H1 (cell line): ENCODE data around the gene UBC.

Experiments used
- BCL11A ChIP-seq, 2 experiments: IDR thresholded peaks; one replicate each; pipeline ENCODE4 v1.6.1; 2011; ENCODE audit warnings: low read depth in 2 of 2, low read length in 2 of 2, mild to moderate bottlenecking in 2 of 2
- EZH2 ChIP-seq: fragments of 200-600 bp; sonication (generic); IDR thresholded peaks from 2 replicates; pipeline ENCODE4 v1.7.1; 2012; ENCODE audit warnings: low read depth, mild to moderate bottlenecking, moderate library complexity, low read length, inconsistent platforms; ENCODE audit not compliant: severe bottlenecking
- GABPA ChIP-seq: IDR thresholded peaks from 2 replicates; pipeline ENCODE4 v1.6.1; 2011; ENCODE audit warnings: mild to moderate bottlenecking, low read length, moderate library complexity, borderline replicate concordance; ENCODE audit not compliant: insufficient read depth
- HDAC2 ChIP-seq, 2 experiments: fragments of 300-600 bp in 1 of 2; sonication (generic) in 1 of 2; IDR thresholded peaks; 2 replicates each; pipeline ENCODE4 v1.6.1; 2011 to 2012; ENCODE audit warnings: low read depth in 2 of 2, low read length in 2 of 2, mild to moderate bottlenecking in 2 of 2, moderate library complexity in 2 of 2, borderline replicate concordance in 1 of 2, inconsistent platforms in 1 of 2
- POLR2A ChIP-seq, 2 experiments: IDR thresholded peaks; 1 replicate in 1 of 2; 2 replicates in 1 of 2; pipeline ENCODE4 v1.6.1; 2011; ENCODE audit warnings: low read depth in 2 of 2, low read length in 2 of 2, mild to moderate bottlenecking in 2 of 2; ENCODE audit errors: control extremely low read depth in 1 of 2
- POLR2AphosphoS5 ChIP-seq: IDR thresholded peaks from 2 replicates; pipeline ENCODE4 v1.6.1; 2011; ENCODE audit warnings: low read depth, low read length
- RAD21 ChIP-seq, 2 experiments: IDR thresholded peaks in 1 of 2; conservative IDR thresholded peaks in 1 of 2; 2 replicates each; pipeline ENCODE4 v1.6.1; 2011; ENCODE audit warnings: low read depth in 2 of 2, low read length in 2 of 2, improper control_type of control experiment in 1 of 2, inconsistent platforms in 1 of 2, mild to moderate bottlenecking in 1 of 2, moderate library complexity in 1 of 2
- SIN3A ChIP-seq, 2 experiments: IDR thresholded peaks in 1 of 2; conservative IDR thresholded peaks in 1 of 2; 2 replicates each; pipeline ENCODE4 v1.6.1; 2011 to 2012; ENCODE audit warnings: low read length in 2 of 2, improper control_type of control experiment in 1 of 2, low read depth in 1 of 2, mild to moderate bottlenecking in 1 of 2
- YY1 ChIP-seq: IDR thresholded peaks from 2 replicates; pipeline ENCODE4 v1.6.1; 2011; ENCODE audit warnings: low read depth, mild to moderate bottlenecking, low read length
- TF ChIP-seq, protein P1 (sequence below): IDR thresholded peaks from 2 replicates; pipeline ENCODE4 v1.6.1; 2012; ENCODE audit warnings: low read length, inconsistent platforms
- TF ChIP-seq, protein P2 (sequence below), 3 experiments: IDR thresholded peaks; 1 replicate in 2 of 3; 2 replicates in 1 of 3; pipeline versions ENCODE4 v1.5.1 to v1.6.1; 2011; ENCODE audit warnings: low read length in 3 of 3, mild to moderate bottlenecking in 3 of 3, inconsistent platforms in 2 of 3, low read depth in 1 of 3, moderate library complexity in 1 of 3; ENCODE audit not compliant: insufficient read depth in 1 of 3; ENCODE audit errors: control extremely low read depth in 1 of 3
- TF ChIP-seq, protein P3 (sequence below): IDR thresholded peaks from 2 replicates; pipeline ENCODE4 v1.6.1; 2012; ENCODE audit warnings: inconsistent platforms
- TF ChIP-seq, protein P4 (sequence below): IDR thresholded peaks from 2 replicates; pipeline ENCODE4 v1.6.1; 2011; ENCODE audit warnings: low read depth, mild to moderate bottlenecking, low read length; ENCODE audit not compliant: insufficient read depth

DNA sequence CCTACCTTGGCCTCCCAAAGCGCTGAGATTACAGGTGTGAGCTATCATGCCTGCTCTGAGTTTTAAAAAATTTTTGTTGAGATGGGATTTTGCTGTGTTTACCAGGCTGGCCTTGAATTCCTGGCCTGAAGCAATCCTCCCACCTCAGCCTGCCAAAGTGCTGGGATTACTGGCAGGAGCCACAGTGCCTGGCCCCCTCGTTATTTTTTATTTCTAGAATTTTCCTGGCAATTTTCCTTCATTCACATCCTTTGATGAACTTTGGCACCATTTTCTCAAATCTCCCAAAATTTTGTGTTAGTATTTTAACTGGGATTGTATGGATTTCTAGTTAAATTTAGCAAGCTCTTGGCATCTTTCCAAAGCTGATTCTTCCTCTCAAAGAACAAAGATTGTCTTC lies 26.2 kb downstream of the UBC start:
- TF ChIP-seq, protein P1, sequence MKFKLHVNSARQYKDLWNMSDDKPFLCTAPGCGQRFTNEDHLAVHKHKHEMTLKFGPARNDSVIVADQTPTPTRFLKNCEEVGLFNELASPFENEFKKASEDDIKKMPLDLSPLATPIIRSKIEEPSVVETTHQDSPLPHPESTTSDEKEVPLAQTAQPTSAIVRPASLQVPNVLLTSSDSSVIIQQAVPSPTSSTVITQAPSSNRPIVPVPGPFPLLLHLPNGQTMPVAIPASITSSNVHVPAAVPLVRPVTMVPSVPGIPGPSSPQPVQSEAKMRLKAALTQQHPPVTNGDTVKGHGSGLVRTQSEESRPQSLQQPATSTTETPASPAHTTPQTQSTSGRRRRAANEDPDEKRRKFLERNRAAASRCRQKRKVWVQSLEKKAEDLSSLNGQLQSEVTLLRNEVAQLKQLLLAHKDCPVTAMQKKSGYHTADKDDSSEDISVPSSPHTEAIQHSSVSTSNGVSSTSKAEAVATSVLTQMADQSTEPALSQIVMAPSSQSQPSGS = no peak
- TF ChIP-seq POLR2A (IDR thresholded peaks at IDR 0.05; ENCODE audit: control extremely low read depth in 1 of 2, low read depth in 2 of 2, low read length in 2 of 2) (no peak), POLR2AphosphoS5 (no peak), HDAC2 (IDR thresholded peaks at IDR 0.05; ENCODE audit: borderline replicate concordance in 1 of 2, low read depth in 2 of 2, low read length in 2 of 2) (no peak), SIN3A (conservative IDR thresholded peaks at IDR 0.05 in 1 of 2, IDR thresholded peaks at IDR 0.05 in 1 of 2; ENCODE audit: low read depth in 1 of 2, low read length in 2 of 2) (no peak), YY1 (no peak), EZH2 (no peak), BCL11A (IDR thresholded peaks at IDR 0.05; ENCODE audit: low read depth in 2 of 2, low read length in 2 of 2) (no peak), RAD21 (IDR thresholded peaks at IDR 0.05 in 1 of 2, conservative IDR thresholded peaks at IDR 0.05 in 1 of 2; ENCODE audit: low read depth in 2 of 2, low read length in 2 of 2) (no peak), GABPA (no peak)
- TF ChIP-seq, protein P2, sequence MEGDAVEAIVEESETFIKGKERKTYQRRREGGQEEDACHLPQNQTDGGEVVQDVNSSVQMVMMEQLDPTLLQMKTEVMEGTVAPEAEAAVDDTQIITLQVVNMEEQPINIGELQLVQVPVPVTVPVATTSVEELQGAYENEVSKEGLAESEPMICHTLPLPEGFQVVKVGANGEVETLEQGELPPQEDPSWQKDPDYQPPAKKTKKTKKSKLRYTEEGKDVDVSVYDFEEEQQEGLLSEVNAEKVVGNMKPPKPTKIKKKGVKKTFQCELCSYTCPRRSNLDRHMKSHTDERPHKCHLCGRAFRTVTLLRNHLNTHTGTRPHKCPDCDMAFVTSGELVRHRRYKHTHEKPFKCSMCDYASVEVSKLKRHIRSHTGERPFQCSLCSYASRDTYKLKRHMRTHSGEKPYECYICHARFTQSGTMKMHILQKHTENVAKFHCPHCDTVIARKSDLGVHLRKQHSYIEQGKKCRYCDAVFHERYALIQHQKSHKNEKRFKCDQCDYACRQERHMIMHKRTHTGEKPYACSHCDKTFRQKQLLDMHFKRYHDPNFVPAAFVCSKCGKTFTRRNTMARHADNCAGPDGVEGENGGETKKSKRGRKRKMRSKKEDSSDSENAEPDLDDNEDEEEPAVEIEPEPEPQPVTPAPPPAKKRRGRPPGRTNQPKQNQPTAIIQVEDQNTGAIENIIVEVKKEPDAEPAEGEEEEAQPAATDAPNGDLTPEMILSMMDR (IDR thresholded peaks at IDR 0.05; ENCODE audit: control extremely low read depth in 1 of 3, insufficient read depth in 1 of 3, low read depth in 1 of 3, low read length in 3 of 3) = no peak
- TF ChIP-seq, protein P3, sequence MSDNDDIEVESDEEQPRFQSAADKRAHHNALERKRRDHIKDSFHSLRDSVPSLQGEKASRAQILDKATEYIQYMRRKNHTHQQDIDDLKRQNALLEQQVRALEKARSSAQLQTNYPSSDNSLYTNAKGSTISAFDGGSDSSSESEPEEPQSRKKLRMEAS = no peak
- TF ChIP-seq, protein P4, sequence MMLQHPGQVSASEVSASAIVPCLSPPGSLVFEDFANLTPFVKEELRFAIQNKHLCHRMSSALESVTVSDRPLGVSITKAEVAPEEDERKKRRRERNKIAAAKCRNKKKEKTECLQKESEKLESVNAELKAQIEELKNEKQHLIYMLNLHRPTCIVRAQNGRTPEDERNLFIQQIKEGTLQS = no peak
